Stimulated activated CD8-positive, alpha-beta memory T cell treated with anti-CD3 and anti-CD28 coated beads, Interleukin-4, amount 100 ng/mL, for 1 hour (primary cell): ENCODE measurements around the gene YPEL5.

Experiments
- DNase-seq, 2 donors: peaks; one replicate each; pipeline ENCODE4 v3.0.0-alpha.2; 2020; ENCODE audit warnings: low read depth in 2 of 2, low spot score in 1 of 2

Gene YPEL5

GRCh38 chr2:30201990-30202389, 55.2 kb downstream of the YPEL5 start:
- DNase-seq = no peak

- no peak for DNase-seq
Measured at GRCh38 chr2:30203156-30203555, 56.3 kb downstream of the YPEL5 start.

GRCh38 chr2:30204281-30204680, 57.5 kb downstream of the YPEL5 start:
- DNase-seq = no peak

GRCh38 chr2:30205456-30205855, 58.6 kb downstream of the YPEL5 start:
- DNase-seq = no peak

- DNase-seq = no peak
Measured at GRCh38 chr2:30206461-30207430, 59.9 kb downstream of the YPEL5 start.

- DNase-seq = no peak
Measured at GRCh38 chr2:30208453-30208852, 61.6 kb downstream of the YPEL5 start.

GRCh38 chr2:30209227-30209626, 62.4 kb downstream of the YPEL5 start:
- DNase-seq = no peak
